ENCODE measurements around the gene SLC38A8.
A peak's percentile ranks its signal among the peaks of the same experiment; 100 is the strongest.

SLC38A8 gene

GRCh38 chr16:83968306-83968851, 74.2 kb downstream of the SLC38A8 start:
- no peak for DNase-seq

- peak; percentile 13 for DNase-seq
Observed at GRCh38 chr16:83967838-83968305, 74.7 kb downstream of the SLC38A8 start, which contains the start of gene NECAB2. TSS of gene NECAB2 (plus strand) at chr16:83968244. CDS start at chr16:83968649, 405 bp downstream.

GRCh38 chr16:83967091-83967490, 75.5 kb downstream of the SLC38A8 start:
- DNase-seq: no peak

GRCh38 chr16:83966153-83966696, 76.4 kb downstream of the SLC38A8 start:
- DNase-seq: no peak

- no peak for DNase-seq
Observed at GRCh38 chr16:83965444-83966152, 77.0 kb downstream of the SLC38A8 start.

GRCh38 chr16:83964684-83965443, 77.7 kb downstream of the SLC38A8 start:
- DNase-seq: no peak

- DNase-seq: no peak
Observed at GRCh38 chr16:83963277-83964119, 79.1 kb downstream of the SLC38A8 start.

- DNase-seq: no peak
Observed at GRCh38 chr16:83961591-83961990, 81.0 kb downstream of the SLC38A8 start.

GRCh38 chr16:83960521-83961249, 81.9 kb downstream of the SLC38A8 start:
- DNase-seq: no peak

All from fibroblast of skin of abdomen (primary cell).